Transverse colon (tissue), 4 donors: ENCODE results near the gene INO80.
"Not testable (repeated sequence)": the region's sequence is repeated elsewhere in the genome, so short reads cannot be mapped to it uniquely, and the experiment has no call there.

ENCODE experiments used
- POLR2A ChIP-seq: fragments of 450-650 bp; IDR thresholded peaks from one replicate; pipeline ENCODE4 v1.6.1; 2016; ENCODE audit warnings: antibody characterized with exemption, mild to moderate bottlenecking, moderate library complexity
- POLR2AphosphoS5 ChIP-seq, 3 donors: sonication (generic); formaldehyde crosslinking; IDR thresholded peaks; one replicate each; pipeline ENCODE4 v1.6.1; 2016; ENCODE audit warnings: antibody characterized with exemption in 3 of 3
- TF ChIP-seq, protein P1 (sequence below), 5 experiments: fragments of 200-600 bp in 3 of 5; fragments of 450-650 bp in 2 of 5; sonication (generic) in 3 of 5; IDR thresholded peaks; 1 replicate in 2 of 5; 2 replicates in 3 of 5; pipeline ENCODE4 v1.5.1; 2016 to 2017; ENCODE audit warnings: antibody characterized with exemption in 5 of 5, inconsistent platforms in 3 of 5, mild to moderate bottlenecking in 2 of 5, moderate library complexity in 1 of 5

GRCh38 chr15:40961740-40962139 lies 154.3 kb downstream of the INO80 start:
- TF ChIP-seq, protein P1, sequence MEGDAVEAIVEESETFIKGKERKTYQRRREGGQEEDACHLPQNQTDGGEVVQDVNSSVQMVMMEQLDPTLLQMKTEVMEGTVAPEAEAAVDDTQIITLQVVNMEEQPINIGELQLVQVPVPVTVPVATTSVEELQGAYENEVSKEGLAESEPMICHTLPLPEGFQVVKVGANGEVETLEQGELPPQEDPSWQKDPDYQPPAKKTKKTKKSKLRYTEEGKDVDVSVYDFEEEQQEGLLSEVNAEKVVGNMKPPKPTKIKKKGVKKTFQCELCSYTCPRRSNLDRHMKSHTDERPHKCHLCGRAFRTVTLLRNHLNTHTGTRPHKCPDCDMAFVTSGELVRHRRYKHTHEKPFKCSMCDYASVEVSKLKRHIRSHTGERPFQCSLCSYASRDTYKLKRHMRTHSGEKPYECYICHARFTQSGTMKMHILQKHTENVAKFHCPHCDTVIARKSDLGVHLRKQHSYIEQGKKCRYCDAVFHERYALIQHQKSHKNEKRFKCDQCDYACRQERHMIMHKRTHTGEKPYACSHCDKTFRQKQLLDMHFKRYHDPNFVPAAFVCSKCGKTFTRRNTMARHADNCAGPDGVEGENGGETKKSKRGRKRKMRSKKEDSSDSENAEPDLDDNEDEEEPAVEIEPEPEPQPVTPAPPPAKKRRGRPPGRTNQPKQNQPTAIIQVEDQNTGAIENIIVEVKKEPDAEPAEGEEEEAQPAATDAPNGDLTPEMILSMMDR (IDR thresholded peaks at IDR 0.05) = not testable (repeated sequence)
- TF ChIP-seq POLR2AphosphoS5 (IDR thresholded peaks at IDR 0.05); POLR2A: not testable (repeated sequence)
